ENCODE results near the gene CR1. TPM values are rescaled to one million over a fixed set of nuclear protein-coding genes. Genes with fewer than 3 reads are reported as not detected.
"Not testable (repeated sequence)": the region's sequence is repeated elsewhere in the genome, so short reads cannot be mapped to it uniquely, and the experiment has no call there.

The CR1 gene
- total and polyA plus RNA-seq, 2 experiments from 2014 or later: 0.20 TPM; not detected in 1

DNA sequence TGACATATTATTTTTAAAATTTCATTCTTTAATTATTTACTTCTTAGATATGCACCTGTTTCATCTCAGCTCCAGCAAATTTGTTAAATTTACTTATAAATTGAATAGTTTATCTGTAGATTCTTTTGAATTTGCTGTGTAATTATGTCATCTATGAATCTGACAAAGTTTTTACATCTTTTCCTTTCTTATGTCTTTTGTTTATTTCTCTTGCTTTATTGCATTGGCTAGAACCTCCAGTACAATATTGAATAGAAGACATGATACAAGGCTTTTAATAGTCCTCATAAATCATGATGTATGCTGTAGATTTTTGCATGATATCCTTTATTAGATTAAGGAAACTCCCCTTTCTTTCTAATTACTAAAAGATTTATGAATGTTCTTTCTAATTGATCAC lies 20.8 kb downstream of the CR1 start:
- Histone ChIP-seq H3K27ac (no peak overlapping the region), H3K4me2 (no peak overlapping the region), H3K9me2 (replicated peaks; ENCODE audit: insufficient read depth) (no peaks in the 10 kb centered on the region), H3K27me3 (no peaks in the 10 kb centered on the region), H3K4me1 (ENCODE audit: insufficient read depth) (no peaks in the 10 kb centered on the region), H3K79me2 (no peaks in the 10 kb centered on the region), H3K9me3 (ENCODE audit: low read depth) (no peaks in the 10 kb centered on the region), H2AFZ (no peak overlapping the region), H4K20me1 (ENCODE audit: insufficient read depth, poor library complexity, severe bottlenecking) (no peaks in the 10 kb centered on the region), H3K36me3 (replicated peaks; ENCODE audit: insufficient read depth, low read depth) (no peaks in the 10 kb centered on the region), H3K4me3 (no peak overlapping the region)
- TF ChIP-seq EZH2 (IDR thresholded peaks at IDR 0.05; ENCODE audit: borderline replicate concordance): no peak
- TF ChIP-seq, protein P1, sequence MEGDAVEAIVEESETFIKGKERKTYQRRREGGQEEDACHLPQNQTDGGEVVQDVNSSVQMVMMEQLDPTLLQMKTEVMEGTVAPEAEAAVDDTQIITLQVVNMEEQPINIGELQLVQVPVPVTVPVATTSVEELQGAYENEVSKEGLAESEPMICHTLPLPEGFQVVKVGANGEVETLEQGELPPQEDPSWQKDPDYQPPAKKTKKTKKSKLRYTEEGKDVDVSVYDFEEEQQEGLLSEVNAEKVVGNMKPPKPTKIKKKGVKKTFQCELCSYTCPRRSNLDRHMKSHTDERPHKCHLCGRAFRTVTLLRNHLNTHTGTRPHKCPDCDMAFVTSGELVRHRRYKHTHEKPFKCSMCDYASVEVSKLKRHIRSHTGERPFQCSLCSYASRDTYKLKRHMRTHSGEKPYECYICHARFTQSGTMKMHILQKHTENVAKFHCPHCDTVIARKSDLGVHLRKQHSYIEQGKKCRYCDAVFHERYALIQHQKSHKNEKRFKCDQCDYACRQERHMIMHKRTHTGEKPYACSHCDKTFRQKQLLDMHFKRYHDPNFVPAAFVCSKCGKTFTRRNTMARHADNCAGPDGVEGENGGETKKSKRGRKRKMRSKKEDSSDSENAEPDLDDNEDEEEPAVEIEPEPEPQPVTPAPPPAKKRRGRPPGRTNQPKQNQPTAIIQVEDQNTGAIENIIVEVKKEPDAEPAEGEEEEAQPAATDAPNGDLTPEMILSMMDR (IDR thresholded peaks at IDR 0.05; ENCODE audit: poor library complexity): no peak
- TF ChIP-seq EZH2phosphoT487 (IDR thresholded peaks at IDR 0.05; ENCODE audit: low read depth, severe bottlenecking, unreplicated experiment): no peak
- DNase-seq (ENCODE audit: low spot score): no peak

DNA sequence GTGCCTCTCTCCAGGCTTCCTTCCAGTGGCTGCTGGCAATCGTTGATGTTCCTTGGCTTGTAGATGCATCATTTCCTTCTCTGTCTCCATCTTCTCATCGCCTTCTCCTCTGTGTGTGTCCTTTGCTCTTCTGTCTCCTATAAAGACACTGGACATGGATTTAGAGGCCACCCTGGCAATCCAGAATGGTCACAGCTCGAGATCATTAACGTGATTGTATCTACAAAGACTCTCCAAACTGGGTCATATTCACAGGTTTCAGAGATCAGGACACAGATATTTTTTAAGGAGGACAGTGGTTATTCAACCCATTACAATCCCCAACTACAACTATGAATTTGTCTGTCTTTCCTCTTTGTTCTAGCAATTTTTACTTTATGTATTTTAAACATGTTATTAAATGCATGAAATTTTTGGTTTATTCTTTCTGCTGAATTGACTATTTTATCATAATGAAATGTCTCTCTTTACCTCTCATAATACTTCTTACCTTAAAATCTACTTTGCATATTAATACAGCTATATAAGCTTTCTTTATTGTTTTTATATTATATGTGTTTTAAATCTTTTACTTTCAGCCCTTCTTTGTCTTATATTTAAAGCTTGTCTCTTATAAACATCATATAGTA lies 22.8 kb downstream of the CR1 start:
- H3K4me1 ChIP-seq (ENCODE audit: insufficient read depth): no peaks in the 10 kb centered on the region
- H3K27ac ChIP-seq: no peak overlapping the region
- H3K4me3 ChIP-seq: no peak overlapping the region
- no peaks in the 10 kb centered on the region for H3K36me3 ChIP-seq (replicated peaks; ENCODE audit: insufficient read depth, low read depth)
- no peak for DNase-seq (ENCODE audit: low spot score)
- no peaks in the 10 kb centered on the region for H3K79me2 ChIP-seq
- no peaks in the 10 kb centered on the region for H4K20me1 ChIP-seq (ENCODE audit: insufficient read depth, poor library complexity, severe bottlenecking)
- no peaks in the 10 kb centered on the region for H3K9me3 ChIP-seq (ENCODE audit: low read depth)
- no peaks in the 10 kb centered on the region for H3K27me3 ChIP-seq
- WGBS (ENCODE audit: low lambda C conversion rate, missing lambda C conversion rate): 82% methylated on average over 4 of the region's 4 CpGs
- no peaks in the 10 kb centered on the region for H3K9me2 ChIP-seq (replicated peaks; ENCODE audit: insufficient read depth)
- no peak overlapping the region for H2AFZ ChIP-seq
- no peak overlapping the region for H3K4me2 ChIP-seq
- TF ChIP-seq EZH2 (IDR thresholded peaks at IDR 0.05; ENCODE audit: borderline replicate concordance) (no peak), EZH2phosphoT487 (IDR thresholded peaks at IDR 0.05; ENCODE audit: low read depth, severe bottlenecking, unreplicated experiment) (no peak)
- TF ChIP-seq, protein P1 (IDR thresholded peaks at IDR 0.05; ENCODE audit: poor library complexity): no peak

DNA sequence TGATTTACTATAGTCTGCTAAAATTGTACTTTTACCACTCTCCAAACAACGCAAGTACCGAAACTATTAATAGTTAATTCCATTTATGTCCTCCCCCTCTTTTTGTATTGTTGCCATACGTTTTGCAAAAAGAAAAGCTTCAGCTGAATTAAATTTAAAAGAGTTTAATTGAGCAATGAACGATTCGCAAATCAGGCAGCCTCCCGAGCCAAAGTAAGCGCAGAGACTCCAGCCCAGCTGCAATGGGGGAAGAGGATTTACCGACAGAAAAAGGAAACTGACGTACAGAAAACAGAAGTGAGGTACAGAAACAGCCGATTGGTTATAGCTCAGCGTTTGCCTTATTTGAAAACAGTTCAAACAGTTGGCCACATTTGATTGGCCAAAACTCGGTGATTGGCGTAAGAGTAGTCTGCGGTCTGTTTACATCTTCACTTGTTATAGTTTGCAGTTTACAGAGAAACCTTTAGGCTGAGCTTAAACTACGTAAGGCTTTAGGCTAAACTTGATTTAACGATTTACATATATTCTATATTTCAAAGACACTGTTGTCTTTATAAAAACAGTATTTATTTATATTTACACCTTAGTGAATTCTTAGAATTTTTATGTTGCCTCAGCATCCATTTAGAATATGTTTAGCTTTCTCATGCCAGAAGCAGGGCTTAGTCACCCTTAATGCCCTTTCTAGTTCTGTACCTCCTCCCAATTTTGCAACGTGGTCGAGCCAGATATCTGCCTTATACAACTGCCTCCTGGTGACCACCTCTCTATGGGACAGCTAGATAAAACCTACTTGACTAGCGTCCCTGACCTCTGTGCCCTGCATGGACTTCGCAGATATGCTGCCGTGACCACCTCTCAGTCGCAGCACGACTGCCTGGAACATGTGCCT lies 23.8 kb downstream of the CR1 start:
- H3K9me2 ChIP-seq (replicated peaks; ENCODE audit: insufficient read depth): no peaks in the 10 kb centered on the region
- no peak for DNase-seq (ENCODE audit: low spot score)
- no peak overlapping the region for H3K4me3 ChIP-seq
- no peak overlapping the region for H2AFZ ChIP-seq
- no peaks in the 10 kb centered on the region for H3K79me2 ChIP-seq
- H4K20me1 ChIP-seq (ENCODE audit: insufficient read depth, poor library complexity, severe bottlenecking): no peaks in the 10 kb centered on the region
- WGBS (ENCODE audit: low lambda C conversion rate, missing lambda C conversion rate): 88% methylated on average over 23 of the region's 23 CpGs
- H3K9me3 ChIP-seq (ENCODE audit: low read depth): no peaks in the 10 kb centered on the region
- H3K36me3 ChIP-seq (replicated peaks; ENCODE audit: insufficient read depth, low read depth): no peaks in the 10 kb centered on the region
- no peak overlapping the region for H3K27ac ChIP-seq
- TF ChIP-seq, protein P1 (IDR thresholded peaks at IDR 0.05; ENCODE audit: poor library complexity): no peak
- TF ChIP-seq EZH2 (IDR thresholded peaks at IDR 0.05; ENCODE audit: borderline replicate concordance) (no peak), EZH2phosphoT487 (IDR thresholded peaks at IDR 0.05; ENCODE audit: low read depth, severe bottlenecking, unreplicated experiment) (no peak)
- no peaks in the 10 kb centered on the region for H3K27me3 ChIP-seq
- H3K4me2 ChIP-seq: no peak overlapping the region
- no peaks in the 10 kb centered on the region for H3K4me1 ChIP-seq (ENCODE audit: insufficient read depth)

DNA sequence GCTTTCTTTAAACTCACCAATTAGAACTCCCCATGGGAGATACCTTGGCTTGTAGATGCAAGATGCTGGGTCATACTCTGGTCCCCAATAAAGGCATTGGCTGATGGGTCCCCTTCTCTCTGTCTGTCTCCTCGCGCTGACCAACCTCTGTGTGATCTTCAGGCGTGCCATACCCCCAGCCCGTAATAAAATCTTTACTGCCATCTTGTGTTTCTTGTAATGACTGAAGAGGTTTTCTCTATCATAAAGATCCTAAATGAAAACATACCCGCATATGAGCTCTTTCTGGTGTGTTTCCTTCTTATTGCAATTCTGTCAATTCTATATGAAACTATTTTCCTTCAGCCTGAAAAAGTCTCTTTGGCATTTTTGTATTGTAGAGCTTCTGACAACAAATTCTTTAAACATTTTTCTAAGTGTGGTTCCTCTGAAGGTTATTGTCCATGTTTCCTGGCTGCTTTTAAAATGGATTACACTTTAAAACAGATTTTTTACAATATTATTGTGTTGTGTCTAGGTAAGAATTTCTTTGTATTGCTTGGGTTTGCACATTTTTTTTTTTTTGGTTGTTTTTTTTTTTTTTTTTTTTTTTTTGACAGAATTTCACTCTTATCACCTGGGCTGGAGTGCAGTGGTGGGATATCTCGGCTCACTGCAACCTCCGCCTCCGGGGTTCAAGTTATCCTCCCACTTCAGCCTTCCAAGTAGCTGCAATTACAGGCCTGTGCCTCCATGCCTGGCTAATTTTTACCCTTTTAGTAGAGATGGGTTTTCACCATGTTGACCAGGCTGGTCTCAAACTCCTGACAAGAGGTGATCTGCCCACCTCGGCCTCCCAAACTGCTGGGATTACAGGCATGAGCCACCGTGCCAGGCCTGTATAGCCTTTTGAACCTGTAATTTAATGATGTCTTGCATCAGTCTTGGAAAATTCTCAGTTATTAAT lies 24.7 kb downstream of the CR1 start:
- H3K9me3 ChIP-seq (ENCODE audit: low read depth); H2AFZ ChIP-seq; H3K9me2 ChIP-seq (replicated peaks; ENCODE audit: insufficient read depth); H3K79me2 ChIP-seq; H3K4me2 ChIP-seq; H3K4me1 ChIP-seq (ENCODE audit: insufficient read depth); H3K4me3 ChIP-seq; H3K27ac ChIP-seq; H4K20me1 ChIP-seq (ENCODE audit: insufficient read depth, poor library complexity, severe bottlenecking); DNase-seq (ENCODE audit: low spot score); H3K36me3 ChIP-seq (replicated peaks; ENCODE audit: insufficient read depth, low read depth); H3K27me3 ChIP-seq: not testable (repeated sequence)
- 81% methylated on average over 10 of the region's 10 CpGs for WGBS (ENCODE audit: low lambda C conversion rate, missing lambda C conversion rate)

DNA sequence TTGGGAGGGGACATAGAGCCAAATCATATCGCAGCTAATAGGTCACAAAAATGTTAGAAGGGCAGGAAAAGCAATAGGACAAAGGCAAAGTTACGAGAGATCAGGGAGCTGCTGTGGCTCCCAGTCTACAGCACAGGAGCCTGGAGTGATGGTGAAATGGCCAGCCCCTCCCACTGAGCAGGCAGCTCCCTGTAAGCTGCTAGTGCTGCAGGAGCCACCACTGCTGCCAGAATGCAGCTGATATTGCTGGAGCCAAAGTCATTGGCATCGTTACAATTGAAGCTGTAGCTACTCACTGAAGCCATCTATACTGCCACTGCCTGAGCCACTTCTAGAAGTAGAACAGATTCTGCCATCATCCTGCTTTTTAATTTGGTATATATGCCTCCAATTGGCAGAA lies 29.3 kb downstream of the CR1 start:
- not testable (repeated sequence) for H3K4me3 ChIP-seq; H3K27me3 ChIP-seq; H3K4me1 ChIP-seq (ENCODE audit: insufficient read depth); H4K20me1 ChIP-seq (ENCODE audit: insufficient read depth, poor library complexity, severe bottlenecking); H3K79me2 ChIP-seq; H2AFZ ChIP-seq; H3K9me2 ChIP-seq (replicated peaks; ENCODE audit: insufficient read depth); H3K4me2 ChIP-seq; H3K27ac ChIP-seq; H3K36me3 ChIP-seq (replicated peaks; ENCODE audit: insufficient read depth, low read depth); DNase-seq (ENCODE audit: low spot score); H3K9me3 ChIP-seq (ENCODE audit: low read depth)
- 86% methylated on average over 3 of the region's 3 CpGs for WGBS (ENCODE audit: low lambda C conversion rate, missing lambda C conversion rate)

Data from hepatocyte (in vitro differentiated cells).